IPS-18c (cell line): ENCODE measurements around the gene SYCP2.

Source experiments
- H3K4me3 ChIP-seq: 2 replicates; pipeline ENCODE4 v1.7.0; 2013; ENCODE audit warnings: low read depth, mild to moderate bottlenecking, low read length, moderate library complexity; ENCODE audit not compliant: insufficient read depth
- H3K9me3 ChIP-seq: one replicate; pipeline ENCODE4 v1.6.1; 2013; ENCODE audit warnings: mild to moderate bottlenecking, low read length, moderate library complexity; ENCODE audit not compliant: control insufficient read depth, insufficient read depth

Gene SYCP2

GRCh38 chr20:59948828-59949720 lies 15.6 kb upstream of the SYCP2 start:
- H3K4me3 ChIP-seq: no peak overlapping the region
- H3K9me3 ChIP-seq: no peaks in the 10 kb centered on the region

DNA sequence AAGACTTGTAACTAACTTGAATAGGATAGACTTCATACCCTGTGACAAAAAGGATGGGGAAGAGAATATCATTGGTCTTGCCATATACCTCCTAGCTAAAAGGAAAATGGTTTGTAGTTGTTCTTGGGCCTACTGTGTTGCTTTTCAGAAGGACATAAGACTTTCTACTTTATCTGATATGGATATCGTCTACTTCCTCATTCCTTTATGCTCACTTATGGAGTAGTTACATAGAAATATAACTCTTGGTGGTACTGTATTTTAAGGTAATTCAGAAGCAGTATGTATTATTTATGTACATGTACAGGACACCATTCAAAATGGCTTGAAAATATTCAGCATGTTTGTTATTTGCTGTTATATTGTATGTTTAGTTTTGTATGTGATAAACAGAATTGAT lies 14.8 kb upstream of the SYCP2 start:
- Histone ChIP-seq H3K4me3 (no peak overlapping the region), H3K9me3 (no peaks in the 10 kb centered on the region)

GRCh38 chr20:59947376-59947775 lies 13.9 kb upstream of the SYCP2 start:
- Histone ChIP-seq H3K4me3 (no peak overlapping the region), H3K9me3 (no peaks in the 10 kb centered on the region)

DNA sequence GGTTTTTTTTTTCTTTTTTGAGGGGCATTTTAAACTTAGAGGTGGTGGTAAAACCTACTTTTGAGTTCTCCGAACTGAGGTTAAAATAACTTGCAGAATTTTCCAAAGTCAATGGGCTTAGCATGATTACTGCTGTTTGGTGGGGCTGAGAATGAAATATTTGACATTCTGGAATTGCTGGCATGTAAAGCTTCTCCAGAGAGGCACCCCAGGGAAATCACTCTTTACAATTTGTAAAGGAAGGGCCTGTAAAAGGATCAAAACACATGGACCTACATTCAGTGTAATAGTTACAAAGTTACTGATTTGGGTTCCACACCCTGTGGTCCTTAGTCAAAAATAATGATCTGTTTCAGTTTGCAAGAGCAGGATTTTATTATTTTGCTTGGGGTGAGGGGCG lies 12.3 kb upstream of the SYCP2 start:
- H3K9me3 ChIP-seq: no peaks in the 10 kb centered on the region
- H3K4me3 ChIP-seq: no peak overlapping the region; the same call in 1 of the 2 replicates

GRCh38 chr20:59945175-59945574 lies 11.7 kb upstream of the SYCP2 start:
- H3K4me3 ChIP-seq: no peak overlapping the region
- H3K9me3 ChIP-seq: no peaks in the 10 kb centered on the region

DNA sequence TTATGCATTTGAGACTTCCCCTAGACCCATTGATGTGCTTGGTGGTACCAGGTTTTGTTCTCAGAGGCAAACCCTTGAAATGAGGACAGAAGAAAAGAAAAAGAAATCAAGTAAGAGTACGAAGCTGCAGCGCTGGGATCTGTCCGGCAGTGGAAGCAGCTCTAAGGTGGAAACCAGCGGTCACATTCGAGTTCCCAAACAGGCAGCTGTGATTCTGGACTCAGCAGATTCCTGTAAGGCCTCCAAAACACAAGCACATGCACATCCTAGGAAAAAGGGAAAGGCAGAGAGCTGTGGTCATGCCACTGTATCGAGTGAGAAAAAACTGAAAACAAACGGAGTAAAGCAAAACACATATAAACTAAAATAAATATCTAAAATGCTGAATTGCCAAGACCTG lies 11.3 kb upstream of the SYCP2 start:
- H3K9me3 ChIP-seq: no peaks in the 10 kb centered on the region
- H3K4me3 ChIP-seq: no peak overlapping the region

DNA sequence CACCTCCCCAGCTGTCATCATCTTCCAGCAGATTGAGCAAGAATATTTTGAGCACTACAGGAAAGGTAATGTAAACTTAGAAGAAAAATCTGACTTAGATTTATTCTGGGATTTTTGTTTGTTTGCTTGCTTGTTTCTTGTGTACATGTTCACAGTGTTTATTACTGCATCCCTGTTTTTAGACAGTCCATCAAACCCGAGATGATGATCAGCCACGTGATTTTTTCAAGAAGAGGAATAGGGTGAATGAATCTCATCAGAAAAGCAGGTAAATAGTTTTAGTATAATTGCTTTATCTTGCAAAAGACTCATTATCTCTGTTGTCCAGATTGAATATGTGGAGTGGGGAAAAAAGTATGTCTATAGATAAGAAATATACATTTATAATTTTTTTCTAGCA lies 8.8 kb upstream of the SYCP2 start:
- H3K4me3 ChIP-seq: no peak overlapping the region
- no peaks in the 10 kb centered on the region for H3K9me3 ChIP-seq

- Histone ChIP-seq H3K9me3 (no peaks in the 10 kb centered on the region), H3K4me3 (peak overlapping the region; percentile 84)
Measured at GRCh38 chr20:59940956-59941294, 7.5 kb upstream of the SYCP2 start.

- Histone ChIP-seq H3K9me3 (no peaks in the 10 kb centered on the region), H3K4me3 (peak within 1 kb of the TSS; percentile 84)
Measured at GRCh38 chr20:59940129-59940955, 6.9 kb upstream of the SYCP2 start, which contains the start of the genes FAM217B and PPP1R3D. TSS of gene FAM217B (plus strand) at chr20:59940389. CDS start at chr20:59943944, 3,555 bp downstream. TSS of gene PPP1R3D (minus strand) at chr20:59940305. CDS start at chr20:59939931, 374 bp downstream.

- Histone ChIP-seq H3K4me3 (peak overlapping the region; percentile 84), H3K9me3 (no peaks in the 10 kb centered on the region)
Measured at GRCh38 chr20:59939879-59940128, 6.4 kb upstream of the SYCP2 start.

GRCh38 chr20:59939052-59939878 lies 5.8 kb upstream of the SYCP2 start:
- H3K9me3 ChIP-seq: no peaks in the 10 kb centered on the region

GRCh38 chr20:59938696-59939051 lies 5.2 kb upstream of the SYCP2 start:
- Histone ChIP-seq H3K9me3 (no peaks in the 10 kb centered on the region), H3K4me3 (no peak overlapping the region)

More at GRCh38 chr20:59939052-59939878, 5.8 kb upstream of the SYCP2 start:
- peak overlapping the region; percentile 84 for H3K4me3 ChIP-seq

DNA sequence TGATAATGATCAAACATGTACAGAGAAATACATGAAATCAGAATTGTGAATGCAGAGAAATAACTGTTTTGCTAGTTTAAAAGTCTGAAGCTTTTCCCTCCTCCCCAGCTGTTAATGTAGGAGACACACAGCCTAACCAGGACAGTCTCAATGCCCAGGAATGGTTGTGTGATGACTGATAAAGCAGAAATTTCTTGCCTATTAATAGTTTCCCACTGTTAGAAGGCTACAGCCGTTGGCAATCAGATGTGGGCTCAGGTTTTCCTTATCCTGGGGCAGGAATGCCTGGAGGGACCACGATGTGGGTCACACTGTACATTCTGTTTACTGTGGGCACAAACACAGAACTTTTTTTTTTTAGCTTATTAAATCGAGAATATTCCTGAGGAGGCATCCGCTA lies 4.8 kb upstream of the SYCP2 start:
- Histone ChIP-seq H3K4me3 (no peak overlapping the region), H3K9me3 (no peaks in the 10 kb centered on the region)

GRCh38 chr20:59937150-59937549 lies 3.7 kb upstream of the SYCP2 start:
- Histone ChIP-seq H3K4me3 (no peak overlapping the region), H3K9me3 (no peaks in the 10 kb centered on the region)

GRCh38 chr20:59936409-59936808 lies 3.0 kb upstream of the SYCP2 start:
- H3K9me3 ChIP-seq: no peaks in the 10 kb centered on the region
- no peak overlapping the region for H3K4me3 ChIP-seq

DNA sequence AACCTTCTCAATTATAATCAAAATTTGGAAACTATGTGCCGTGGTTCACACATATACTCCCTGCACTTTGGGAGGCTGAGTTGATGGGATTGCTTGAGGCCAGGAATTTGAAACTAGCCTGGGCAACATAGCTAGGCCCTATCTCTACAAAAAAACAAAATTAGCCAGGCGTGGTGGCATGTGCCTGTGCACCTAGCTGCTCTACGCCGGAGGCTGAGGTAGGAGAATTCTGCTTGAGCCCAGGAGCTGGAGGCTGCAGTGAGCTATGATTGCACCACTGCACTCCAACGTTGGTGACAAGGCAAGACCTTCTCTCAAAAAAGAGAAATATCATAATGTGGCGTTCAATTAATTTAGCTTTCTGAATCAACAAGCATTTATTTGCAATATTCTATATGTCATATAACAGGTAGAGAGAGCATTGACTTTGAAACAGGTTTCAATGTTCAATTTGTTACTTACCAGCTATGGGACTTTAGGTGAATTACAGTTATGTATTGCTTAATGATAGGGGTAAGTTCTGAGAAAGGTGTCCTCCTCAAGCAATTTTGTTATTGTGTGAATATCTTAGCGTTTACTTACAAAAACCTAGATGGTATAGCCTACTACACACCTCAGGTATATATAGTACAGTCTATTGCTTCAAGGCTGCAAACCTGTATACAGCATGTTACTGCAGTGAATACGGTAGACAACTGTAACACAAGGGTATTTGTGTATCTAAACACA lies 2.2 kb upstream of the SYCP2 start:
- Histone ChIP-seq H3K9me3 (no peaks in the 10 kb centered on the region), H3K4me3 (no peak overlapping the region)
